NCI-H69 (cell line): ENCODE results near the gene ANKRD24.
"Not testable (repeated sequence)": the region's sequence is repeated elsewhere in the genome, so short reads cannot be mapped to it uniquely, and the experiment has no call there.

Experiments
- DNase-seq: peaks from one replicate; lab custom pipeline; 2025; lab: John Stamatoyannopoulos, UW

The ANKRD24 gene

GRCh38 chr19:4197625-4198466 is 15.4 kb downstream of the ANKRD24 start:
- DNase-seq = peak; percentile 68

- DNase-seq = no peak
These were observed 16.1 kb downstream of the ANKRD24 start for GRCh38 chr19:4198467-4199126.

GRCh38 chr19:4199699-4200293 is 17.3 kb downstream of the ANKRD24 start:
- peak; percentile 46 for DNase-seq

- DNase-seq = no peak
These were observed 18.6 kb downstream of the ANKRD24 start for GRCh38 chr19:4200940-4201542.

- DNase-seq = no peak
These were observed 19.3 kb downstream of the ANKRD24 start for GRCh38 chr19:4201798-4202197.

GRCh38 chr19:4206818-4207484 is 24.5 kb downstream of the ANKRD24 start:
- peak; percentile 61 for DNase-seq

- DNase-seq = peak; percentile 77
These were observed 26.1 kb downstream of the ANKRD24 start for GRCh38 chr19:4208385-4209094.

- no peak for DNase-seq
These were observed 27.8 kb downstream of the ANKRD24 start for GRCh38 chr19:4210166-4210731.

GRCh38 chr19:4213116-4213515 is 30.6 kb downstream of the ANKRD24 start:
- DNase-seq = no peak

GRCh38 chr19:4215807-4216206 is 33.3 kb downstream of the ANKRD24 start:
- peak; percentile 14 for DNase-seq

GRCh38 chr19:4216846-4217245 is 34.4 kb downstream of the ANKRD24 start:
- no peak for DNase-seq

- DNase-seq = no peak
These were observed 35.2 kb downstream of the ANKRD24 start for GRCh38 chr19:4217429-4218264.

- DNase-seq = not testable (repeated sequence)
These were observed 36.0 kb downstream of the ANKRD24 start for GRCh38 chr19:4218523-4218922.

GRCh38 chr19:4220188-4220587 is 37.7 kb downstream of the ANKRD24 start:
- no peak for DNase-seq

- DNase-seq = no peak
These were observed 42.0 kb downstream of the ANKRD24 start for GRCh38 chr19:4224470-4224869.

- DNase-seq = no peak
These were observed 43.4 kb downstream of the ANKRD24 start for GRCh38 chr19:4225885-4226284.

GRCh38 chr19:4227771-4228170 is 45.3 kb downstream of the ANKRD24 start:
- DNase-seq = no peak

GRCh38 chr19:4228765-4229178 is 46.3 kb downstream of the ANKRD24 start:
- no peak for DNase-seq

GRCh38 chr19:4229179-4229931 is 46.9 kb downstream of the ANKRD24 start, which contains the start of gene EBI3:
Gene EBI3 (plus strand): TSS chr19:4229523. CDS start chr19:4229551, 28 bp downstream.
- peak; percentile 33 for DNase-seq
